KMS-11 (cell line): ENCODE data around the gene RP9.

ENCODE experiments used
- H2AFZ ChIP-seq: fragments of 200-600 bp; sonication (generic); 2 replicates; pipeline ENCODE4 v1.6.1; 2016; ENCODE audit warnings: antibody characterized with exemption, mixed run types, low read depth
- H3K27ac ChIP-seq: fragments of 200-600 bp; sonication (generic); 2 replicates; pipeline ENCODE4 v1.6.1; 2016; ENCODE audit warnings: mild to moderate bottlenecking, mixed run types
- H3K27me3 ChIP-seq: fragments of 200-600 bp; sonication (generic); 2 replicates; pipeline ENCODE4 v1.6.1; 2017; ENCODE audit warnings: mild to moderate bottlenecking, low read depth, mixed run types, moderate library complexity; ENCODE audit not compliant: insufficient read depth
- H3K36me3 ChIP-seq: fragments of 200-600 bp; sonication (generic); 2 replicates; pipeline ENCODE4 v1.6.1; 2017; ENCODE audit warnings: mild to moderate bottlenecking, mixed run types; ENCODE audit not compliant: insufficient read depth
- H3K4me1 ChIP-seq: fragments of 200-600 bp; sonication (generic); 2 replicates; pipeline ENCODE4 v1.6.1; 2016; ENCODE audit warnings: mild to moderate bottlenecking, low read depth, mixed run types; ENCODE audit not compliant: poor library complexity, severe bottlenecking
- H3K4me2 ChIP-seq: fragments of 200-600 bp; sonication (generic); 2 replicates; pipeline ENCODE4 v1.7.0; 2016; ENCODE audit warnings: mild to moderate bottlenecking, mixed run types
- H3K4me3 ChIP-seq: fragments of 200-600 bp; sonication (generic); IDR thresholded peaks from 2 replicates; pipeline ENCODE4 v1.6.1; 2017; ENCODE audit warnings: low read depth, low read length, mixed read lengths; ENCODE audit not compliant: insufficient read depth
- H3K79me2 ChIP-seq: fragments of 200-600 bp; sonication (generic); 2 replicates; pipeline ENCODE4 v1.6.1; 2016; ENCODE audit warnings: low read depth, mixed run types; ENCODE audit not compliant: insufficient read depth
- H3K9ac ChIP-seq: fragments of 200-600 bp; sonication (generic); 2 replicates; pipeline ENCODE4 v1.6.1; 2016; ENCODE audit warnings: mild to moderate bottlenecking, mixed run types
- H4K20me1 ChIP-seq: fragments of 200-600 bp; sonication (generic); 2 replicates; pipeline ENCODE4 v1.6.1; 2016; ENCODE audit warnings: mild to moderate bottlenecking, mixed run types; ENCODE audit not compliant: insufficient read depth
- CTCF ChIP-seq: fragments of 200-600 bp; sonication (generic); conservative IDR thresholded peaks from 2 replicates; pipeline ENCODE4 v1.6.1; 2017; ENCODE audit warnings: low read depth, mild to moderate bottlenecking, antibody characterized with exemption, low read length, moderate library complexity, mixed read lengths

RP9 gene

GRCh38 chr7:33070831-33071230, 38.4 kb downstream of the RP9 start:
- no peak overlapping the region for H3K9ac ChIP-seq
- no peaks in the 10 kb centered on the region for H4K20me1 ChIP-seq
- H3K36me3 ChIP-seq = no peaks in the 10 kb centered on the region
- H3K4me3 ChIP-seq = no peak overlapping the region
- H3K27me3 ChIP-seq = no peaks in the 10 kb centered on the region
- no peak for TF ChIP-seq CTCF
- H3K4me1 ChIP-seq = no peaks in the 10 kb centered on the region
- no peaks in the 10 kb centered on the region for H3K79me2 ChIP-seq
- H3K27ac ChIP-seq = no peak overlapping the region
- no peak overlapping the region for H2AFZ ChIP-seq
- no peak overlapping the region for H3K4me2 ChIP-seq

DNA sequence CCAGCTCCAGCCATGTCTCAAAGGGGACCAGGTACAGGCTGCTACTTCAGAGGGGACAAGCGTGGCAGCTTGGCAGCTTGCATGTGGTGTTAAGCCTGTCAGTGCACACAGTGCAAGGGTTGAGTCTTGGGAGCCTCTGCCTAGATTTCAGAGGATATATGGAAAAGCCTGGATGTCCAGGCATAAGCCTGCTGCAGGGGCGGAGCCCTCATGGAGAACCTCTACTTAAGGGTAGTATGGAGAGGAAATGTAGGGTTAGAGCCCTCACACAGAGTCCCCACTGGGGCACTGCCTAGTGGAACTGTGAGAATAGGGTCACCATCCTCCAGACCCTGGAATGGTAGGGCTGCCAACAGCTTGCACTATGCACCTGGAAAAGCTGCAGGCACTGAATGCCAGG, 38.9 kb downstream of the RP9 start:
- no peaks in the 10 kb centered on the region for H3K27me3 ChIP-seq
- no peak overlapping the region for H3K9ac ChIP-seq
- H3K36me3 ChIP-seq = no peaks in the 10 kb centered on the region
- H3K27ac ChIP-seq = no peak overlapping the region
- H3K4me2 ChIP-seq = no peak overlapping the region
- no peaks in the 10 kb centered on the region for H4K20me1 ChIP-seq
- H3K4me3 ChIP-seq = no peak overlapping the region
- H3K4me1 ChIP-seq = no peaks in the 10 kb centered on the region
- H2AFZ ChIP-seq = no peak overlapping the region
- no peaks in the 10 kb centered on the region for H3K79me2 ChIP-seq
- no peak for TF ChIP-seq CTCF

DNA sequence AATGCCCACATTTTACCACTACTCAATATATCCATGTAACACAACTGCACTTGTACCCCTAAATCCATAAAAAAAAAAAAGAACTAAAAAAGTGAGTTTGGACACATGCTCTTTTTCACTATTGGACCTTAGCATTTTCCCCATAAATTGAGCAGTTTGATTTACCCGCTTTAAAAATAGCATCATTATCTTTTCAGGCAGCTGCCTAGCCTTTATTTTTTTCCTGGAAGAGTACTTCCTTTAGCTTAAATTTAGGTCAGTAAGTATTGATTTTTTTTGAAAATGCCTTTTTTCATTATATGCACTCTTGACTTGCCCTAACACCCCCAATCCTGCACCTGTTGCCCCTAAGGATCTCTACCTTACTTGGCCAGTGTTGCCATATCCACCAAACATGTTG, 41.3 kb downstream of the RP9 start:
- Histone ChIP-seq H3K27ac (no peak overlapping the region), H3K4me1 (peaks cover 4% of the 10 kb centered on the region), H3K27me3 (no peaks in the 10 kb centered on the region), H3K4me2 (no peak overlapping the region), H3K9ac (no peak overlapping the region), H3K4me3 (no peak overlapping the region), H2AFZ (no peak overlapping the region), H3K79me2 (no peaks in the 10 kb centered on the region), H4K20me1 (no peaks in the 10 kb centered on the region), H3K36me3 (no peaks in the 10 kb centered on the region)
- TF ChIP-seq CTCF = no peak

GRCh38 chr7:33066771-33067170, 42.4 kb downstream of the RP9 start:
- TF ChIP-seq CTCF = no peak
- no peak overlapping the region for H3K27ac ChIP-seq
- no peaks in the 10 kb centered on the region for H3K27me3 ChIP-seq
- H3K79me2 ChIP-seq = peaks cover 7% of the 10 kb centered on the region
- H3K9ac ChIP-seq = no peak overlapping the region
- H3K4me1 ChIP-seq = peaks cover 4% of the 10 kb centered on the region
- no peaks in the 10 kb centered on the region for H3K36me3 ChIP-seq
- no peak overlapping the region for H3K4me3 ChIP-seq
- no peak overlapping the region for H2AFZ ChIP-seq
- no peaks in the 10 kb centered on the region for H4K20me1 ChIP-seq
- H3K4me2 ChIP-seq = no peak overlapping the region
